ENCODE results near the gene ATG14.

DNA sequence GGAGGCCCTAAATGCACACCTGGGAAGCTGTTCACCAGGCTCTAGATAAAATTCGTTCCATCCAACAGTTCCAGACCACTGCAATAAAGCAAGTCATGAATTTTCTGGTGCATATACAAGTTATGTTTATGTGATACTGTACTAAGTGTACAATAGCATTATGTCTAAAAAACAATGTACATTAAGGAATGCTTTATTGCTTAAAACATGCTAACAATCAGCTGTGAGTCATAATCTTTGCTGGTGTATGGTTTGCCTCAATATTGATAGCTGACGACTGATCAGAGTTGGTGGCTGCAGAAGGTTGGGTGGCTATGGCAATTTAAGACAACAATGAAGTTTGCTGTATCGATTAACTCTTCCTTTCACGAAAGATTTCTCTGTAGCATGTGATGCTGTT, 52.3 kb downstream of the ATG14 start:
- TF ChIP-seq POLR2AphosphoS5 (IDR thresholded peaks at IDR 0.05; ENCODE audit: borderline replicate concordance, low read depth, low read length) (no peak), EZH2 (IDR thresholded peaks at IDR 0.05) (no peak)
